ENCODE results near the gene ACYP1. TPM values are rescaled to one million over a fixed set of nuclear protein-coding genes. Genes with fewer than 3 reads are reported as not detected.

ACYP1 gene
- total RNA-seq, 4 donors from 2014 or later: 11.8 to 30.6 (median 21.4) TPM

DNA sequence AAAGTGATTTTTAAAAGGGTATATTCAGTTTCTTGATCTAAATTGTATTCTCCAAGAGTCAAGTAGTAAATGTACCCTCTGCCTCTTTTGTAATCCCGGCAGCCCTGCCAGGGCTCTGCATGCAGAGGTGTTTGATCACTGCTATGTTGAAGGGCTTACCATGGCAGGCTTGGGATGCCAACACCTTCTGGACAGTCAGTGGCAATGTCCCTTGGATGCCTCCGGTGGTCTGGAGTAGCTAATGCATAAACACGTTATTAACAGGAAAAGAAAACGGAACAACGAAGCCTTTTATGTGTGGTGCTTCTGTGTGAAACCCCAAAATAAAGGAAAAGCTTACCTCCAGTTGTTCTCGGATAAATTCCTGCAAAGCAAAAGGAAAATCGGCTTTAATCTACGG, 41.2 kb downstream of the ACYP1 start:
- Histone ChIP-seq H3K4me1 (no peaks in the 10 kb centered on the region), H3K36me3 (no peaks in the 10 kb centered on the region), H3K27ac (no peak overlapping the region)

DNA sequence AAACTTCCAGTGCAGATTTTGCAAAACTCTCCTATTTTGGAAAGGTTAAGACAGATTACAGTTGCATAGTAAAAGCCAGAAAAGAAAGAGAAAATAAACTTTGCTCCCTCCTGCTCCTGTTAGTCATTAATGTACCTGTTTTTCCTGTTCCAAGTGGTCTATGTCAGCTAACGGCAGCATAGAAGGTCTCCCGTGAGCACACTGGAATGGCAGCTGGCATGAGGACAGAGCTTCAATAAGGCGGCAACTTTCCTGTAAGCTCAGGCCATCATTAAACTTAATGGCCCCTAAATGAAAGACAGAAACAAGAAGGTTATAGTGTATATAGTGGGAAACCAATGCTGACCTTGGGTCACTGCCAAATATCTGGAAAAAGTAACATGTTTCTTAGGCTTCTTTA, 45.1 kb downstream of the ACYP1 start:
- intact Hi-C loops (cut with DNase I; ENCODE audit: low total_unique reads): no loop called here
- H3K36me3 ChIP-seq: no peaks in the 10 kb centered on the region

More for the DNA sequence above, 41.2 kb downstream of the ACYP1 start:
- intact Hi-C loops (cut with DNase I; ENCODE audit: low total_unique reads): no loop called here
- Histone ChIP-seq H3K4me3 (no peak overlapping the region), H3K27me3 (no peaks in the 10 kb centered on the region), H3K9me3 (no peaks in the 10 kb centered on the region)
- TF ChIP-seq POLR2A (IDR thresholded peaks at IDR 0.05): no peak
- TF ChIP-seq, protein P1, sequence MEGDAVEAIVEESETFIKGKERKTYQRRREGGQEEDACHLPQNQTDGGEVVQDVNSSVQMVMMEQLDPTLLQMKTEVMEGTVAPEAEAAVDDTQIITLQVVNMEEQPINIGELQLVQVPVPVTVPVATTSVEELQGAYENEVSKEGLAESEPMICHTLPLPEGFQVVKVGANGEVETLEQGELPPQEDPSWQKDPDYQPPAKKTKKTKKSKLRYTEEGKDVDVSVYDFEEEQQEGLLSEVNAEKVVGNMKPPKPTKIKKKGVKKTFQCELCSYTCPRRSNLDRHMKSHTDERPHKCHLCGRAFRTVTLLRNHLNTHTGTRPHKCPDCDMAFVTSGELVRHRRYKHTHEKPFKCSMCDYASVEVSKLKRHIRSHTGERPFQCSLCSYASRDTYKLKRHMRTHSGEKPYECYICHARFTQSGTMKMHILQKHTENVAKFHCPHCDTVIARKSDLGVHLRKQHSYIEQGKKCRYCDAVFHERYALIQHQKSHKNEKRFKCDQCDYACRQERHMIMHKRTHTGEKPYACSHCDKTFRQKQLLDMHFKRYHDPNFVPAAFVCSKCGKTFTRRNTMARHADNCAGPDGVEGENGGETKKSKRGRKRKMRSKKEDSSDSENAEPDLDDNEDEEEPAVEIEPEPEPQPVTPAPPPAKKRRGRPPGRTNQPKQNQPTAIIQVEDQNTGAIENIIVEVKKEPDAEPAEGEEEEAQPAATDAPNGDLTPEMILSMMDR (IDR thresholded peaks at IDR 0.05): no peak
- no peak for DNase-seq

DNA sequence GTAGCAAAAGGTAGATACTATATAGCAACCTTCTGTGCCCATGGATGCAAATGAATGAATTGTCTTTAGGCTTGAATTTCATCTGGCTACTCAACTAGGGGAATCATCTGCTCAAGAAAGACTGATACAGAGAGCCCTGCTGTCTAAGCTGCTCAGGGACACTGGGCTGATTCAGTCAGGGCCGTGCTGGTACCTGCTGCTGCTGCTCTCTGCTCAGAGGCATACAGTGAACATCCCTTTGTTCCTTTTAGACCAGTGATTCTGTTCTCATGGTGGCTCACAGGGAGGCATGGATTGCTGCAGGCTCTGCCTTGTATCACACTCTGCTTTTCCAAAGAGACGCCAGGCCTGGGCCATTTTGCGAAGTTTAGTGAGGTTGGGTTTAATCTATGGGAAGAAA, 47.0 kb downstream of the ACYP1 start:
- Histone ChIP-seq H3K27ac (no peak overlapping the region), H3K4me1 (peaks cover 0 to under 1% of the 10 kb centered on the region in 2 donors), H3K4me3 (no peak overlapping the region), H3K9me3 (no peaks in the 10 kb centered on the region), H3K27me3 (no peaks in the 10 kb centered on the region), H3K36me3 (no peaks in the 10 kb centered on the region)
- TF ChIP-seq POLR2A (IDR thresholded peaks at IDR 0.05): no peak
- TF ChIP-seq, protein P1 (IDR thresholded peaks at IDR 0.05): no peak
- intact Hi-C loops (cut with DNase I; ENCODE audit: low total_unique reads): no loop called here
- no peak for DNase-seq

More for the DNA sequence above, 45.1 kb downstream of the ACYP1 start:
- no peak overlapping the region for H3K4me3 ChIP-seq
- no peaks in the 10 kb centered on the region for H3K27me3 ChIP-seq
- H3K9me3 ChIP-seq: no peaks in the 10 kb centered on the region
- no peaks in the 10 kb centered on the region for H3K4me1 ChIP-seq
- no peak for DNase-seq
- H3K27ac ChIP-seq: no peak overlapping the region
- TF ChIP-seq, protein P1 (IDR thresholded peaks at IDR 0.05): no peak
- TF ChIP-seq POLR2A (IDR thresholded peaks at IDR 0.05): no peak

DNA sequence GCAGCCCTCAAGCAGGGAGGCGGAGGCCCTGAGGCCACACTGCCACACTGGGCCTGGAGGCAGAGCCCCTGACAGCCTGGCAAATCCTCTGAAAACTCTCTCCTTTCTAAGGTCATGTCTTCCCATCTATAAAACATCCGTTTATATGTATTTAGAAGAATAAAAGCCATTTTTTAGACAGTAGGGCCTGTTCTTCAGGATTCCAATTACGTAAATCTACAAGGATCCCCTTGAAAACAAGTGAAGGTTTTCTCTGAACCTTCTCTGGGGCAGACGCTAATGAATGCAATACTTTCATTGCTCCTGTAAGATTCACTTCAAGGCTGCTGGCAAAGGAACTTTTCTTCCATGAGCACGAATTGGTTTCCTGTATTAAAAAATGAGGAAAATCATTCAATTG, 48.3 kb downstream of the ACYP1 start:
- Histone ChIP-seq H3K4me1 (peaks cover 0 to 9% of the 10 kb centered on the region in 2 donors), H3K27me3 (no peaks in the 10 kb centered on the region), H3K36me3 (no peaks in the 10 kb centered on the region), H3K9me3 (no peaks in the 10 kb centered on the region), H3K4me3 (no peak overlapping the region), H3K27ac (no peak overlapping the region)
- TF ChIP-seq POLR2A (IDR thresholded peaks at IDR 0.05): no peak
- TF ChIP-seq, protein P1 (IDR thresholded peaks at IDR 0.05): no peak
- intact Hi-C loops (cut with DNase I; ENCODE audit: low total_unique reads): no loop called here
- no peak for DNase-seq

DNA sequence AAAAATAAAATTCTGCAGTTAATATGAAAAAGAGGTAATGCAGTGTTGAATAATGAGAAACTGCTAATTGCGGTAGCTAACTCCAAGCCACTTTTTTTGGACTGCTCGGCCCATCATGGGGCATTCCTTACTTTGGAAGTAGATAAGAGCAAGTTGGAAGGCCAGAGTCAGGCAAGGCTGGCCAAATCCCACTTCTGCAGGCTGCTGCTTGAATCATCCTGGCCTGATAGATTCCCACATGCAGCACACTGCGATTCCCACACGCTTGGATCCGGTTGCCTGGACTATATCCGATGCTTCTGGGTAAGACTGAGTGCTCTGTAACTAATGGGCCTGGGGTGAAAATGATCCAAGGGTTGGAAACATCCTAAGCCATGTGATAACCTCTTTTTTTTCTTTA, 50.5 kb downstream of the ACYP1 start:
- peak in 1 of 2 donors; percentile 32 for DNase-seq
- intact Hi-C loops (cut with DNase I; ENCODE audit: low total_unique reads): no loop called here
- no peak overlapping the region for H3K4me3 ChIP-seq
- no peaks in the 10 kb centered on the region for H3K27me3 ChIP-seq
- no peaks in the 10 kb centered on the region for H3K9me3 ChIP-seq
- H3K36me3 ChIP-seq: no peaks in the 10 kb centered on the region
- H3K27ac ChIP-seq: no peak overlapping the region
- H3K4me1 ChIP-seq: peaks cover 0 to 9% of the 10 kb centered on the region in 2 donors
- TF ChIP-seq, protein P1 (IDR thresholded peaks at IDR 0.05): no peak
- TF ChIP-seq POLR2A (IDR thresholded peaks at IDR 0.05): no peak

Measured in uterus (tissue), 4 donors.